Activated naive CD4-positive, alpha-beta T cell treated with anti-CD3 and anti-CD28 coated beads for 36 hours (primary cell): ENCODE data around the gene SPPL2A. TPM values are rescaled to one million over a fixed set of nuclear protein-coding genes. Genes with fewer than 3 reads are reported as not detected.
A peak's percentile ranks its signal among the peaks of the same experiment; 100 is the strongest.
"Not testable (repeated sequence)": the region's sequence is repeated elsewhere in the genome, so short reads cannot be mapped to it uniquely, and the experiment has no call there.

Experiments used
- CTCF ChIA-PET: fragments of 350-600 bp; sonication (Branson Sonifier 250); formaldehyde crosslinking; loops from one replicate; lab custom pipeline; 2021; ENCODE audit warnings: antibody characterized with exemption; lab: Charles Lee
- DNase-seq: peaks from one replicate; pipeline ENCODE4 v3.0.0-alpha.2; 2020
- H3K27ac Mint-ChIP-seq: one replicate; pipeline ENCODE4 v1.8.0; 2021; ENCODE audit warnings: mild to moderate bottlenecking, mixed read lengths
- H3K27me3 Mint-ChIP-seq: one replicate; pipeline ENCODE4 v1.8.0; 2021; ENCODE audit warnings: low read depth, mixed read lengths
- H3K36me3 Mint-ChIP-seq: one replicate; pipeline ENCODE4 v1.8.0; 2021; ENCODE audit warnings: low read depth, mixed read lengths
- H3K4me1 Mint-ChIP-seq: one replicate; pipeline ENCODE4 v1.8.0; 2021; ENCODE audit warnings: low read depth, mixed read lengths
- H3K4me3 Mint-ChIP-seq: one replicate; pipeline ENCODE4 v1.8.0; 2021; ENCODE audit warnings: mild to moderate bottlenecking, moderate library complexity, mixed read lengths
- H3K9me3 Mint-ChIP-seq: one replicate; pipeline ENCODE4 v1.8.0; 2021; ENCODE audit warnings: mixed read lengths
- intact Hi-C: fragments of 100-400 bp; cut with micrococcal nuclease; formaldehyde crosslinking; loops from one replicate; pipeline ENCODE4 v1.15.1; 2023
- total RNA-seq, 2 experiments: library from RNA; stranded (reverse); gene quantifications; one replicate each; pipeline ENCODE4 v1.2.3, GENCODE V29; 2021

Gene SPPL2A, protein sequence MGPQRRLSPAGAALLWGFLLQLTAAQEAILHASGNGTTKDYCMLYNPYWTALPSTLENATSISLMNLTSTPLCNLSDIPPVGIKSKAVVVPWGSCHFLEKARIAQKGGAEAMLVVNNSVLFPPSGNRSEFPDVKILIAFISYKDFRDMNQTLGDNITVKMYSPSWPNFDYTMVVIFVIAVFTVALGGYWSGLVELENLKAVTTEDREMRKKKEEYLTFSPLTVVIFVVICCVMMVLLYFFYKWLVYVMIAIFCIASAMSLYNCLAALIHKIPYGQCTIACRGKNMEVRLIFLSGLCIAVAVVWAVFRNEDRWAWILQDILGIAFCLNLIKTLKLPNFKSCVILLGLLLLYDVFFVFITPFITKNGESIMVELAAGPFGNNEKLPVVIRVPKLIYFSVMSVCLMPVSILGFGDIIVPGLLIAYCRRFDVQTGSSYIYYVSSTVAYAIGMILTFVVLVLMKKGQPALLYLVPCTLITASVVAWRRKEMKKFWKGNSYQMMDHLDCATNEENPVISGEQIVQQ
- 10 to 100 TPM; 37.7 to 41.6 TPM for total RNA-seq

DNA sequence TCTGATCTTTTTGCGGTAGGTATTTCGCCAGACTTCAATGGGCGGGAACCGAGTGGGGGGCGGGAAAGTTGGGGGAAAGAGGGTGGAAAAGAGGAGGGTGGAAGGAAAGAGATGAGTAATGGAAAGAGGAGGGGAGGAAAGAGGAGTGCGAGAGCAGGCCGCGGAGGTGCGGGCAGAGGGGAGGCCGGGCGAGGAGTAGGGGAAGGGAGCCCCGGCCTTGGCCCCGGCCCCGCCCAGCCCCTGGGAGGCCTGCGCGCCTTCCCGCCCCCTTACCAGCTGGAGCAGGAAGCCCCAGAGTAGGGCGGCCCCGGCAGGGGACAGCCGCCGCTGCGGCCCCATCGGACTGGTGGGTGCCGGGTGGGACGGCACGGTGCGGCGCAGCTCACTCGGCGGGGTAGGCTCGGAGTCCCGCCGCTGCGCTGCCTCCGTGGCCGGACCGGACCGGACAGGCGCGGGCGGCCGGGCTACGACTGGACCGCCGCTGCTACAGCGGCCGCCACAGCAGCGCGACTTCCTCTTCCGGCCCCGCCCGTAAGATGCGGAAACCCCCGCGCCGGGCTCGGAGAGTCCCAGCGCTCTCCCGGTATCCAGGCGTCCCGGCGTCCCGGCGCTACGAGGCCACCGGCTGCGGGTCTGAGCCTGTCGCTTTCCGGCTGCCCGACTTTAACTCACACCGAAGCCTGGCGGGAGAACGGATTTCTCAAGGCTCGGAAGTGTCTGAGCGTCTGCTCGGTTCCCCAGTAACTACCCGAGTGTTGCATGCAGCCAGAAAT lies at the start of gene SPPL2A:
TSS of gene SPPL2A (minus strand) at position 512 of the 773 bp plus-strand sequence. CDS start at position 339, 173 bp downstream.
- peak within 1 kb of the TSS; percentile 99 for H3K27ac Mint-ChIP-seq
- no peaks in the 10 kb centered on the region for H3K27me3 Mint-ChIP-seq
- peaks cover 12% of the 10 kb centered on the region for H3K36me3 Mint-ChIP-seq
- CTCF ChIA-PET: interaction anchor here (0.8 to 1.5 kb wide), 4 partner anchors 23 to 115 kb away, joined by 3 to 7 read pairs (median 4); no protein-coding TSS in a partner anchor
- no peaks in the 10 kb centered on the region for H3K9me3 Mint-ChIP-seq
- peak; percentile 93 for DNase-seq
- H3K4me1 Mint-ChIP-seq: peaks cover 55% of the 10 kb centered on the region
- intact Hi-C loops: loop anchor here (1.0 to 10.0 kb wide), 13 partner anchors 9 to 1611 kb away; partner anchors contain the start of genes COPS2, DTWD1, FAM227B and LYSMD2
- peak within 1 kb of the TSS; percentile 90 for H3K4me3 Mint-ChIP-seq

DNA sequence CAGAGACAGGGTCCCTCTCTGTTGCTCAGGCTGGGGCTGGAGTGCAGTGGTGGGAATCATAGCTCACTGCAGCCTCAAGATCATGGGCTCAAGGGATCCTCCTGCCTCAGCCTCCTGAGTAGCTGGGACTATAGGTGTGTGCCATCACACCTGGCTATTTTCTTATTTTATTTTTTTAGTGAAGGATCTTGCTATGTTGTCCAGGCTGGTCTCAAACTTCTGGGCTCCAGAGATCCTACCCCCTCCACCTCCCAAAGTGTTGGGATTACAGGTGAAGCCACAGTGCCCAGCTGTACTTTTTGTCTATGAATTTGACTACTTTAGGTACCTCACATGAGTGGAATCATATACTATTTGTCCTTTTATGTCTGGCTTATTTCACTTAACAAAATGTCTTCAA lies 49.1 kb upstream of the SPPL2A start:
- no peaks in the 10 kb centered on the region for H3K27me3 Mint-ChIP-seq
- intact Hi-C loops: no loop called here
- no peaks in the 10 kb centered on the region for H3K9me3 Mint-ChIP-seq
- DNase-seq: no peak
- CTCF ChIA-PET: no interaction called here
- no peak overlapping the region for H3K27ac Mint-ChIP-seq
- no peaks in the 10 kb centered on the region for H3K36me3 Mint-ChIP-seq
- no peak overlapping the region for H3K4me3 Mint-ChIP-seq
- H3K4me1 Mint-ChIP-seq: no peaks in the 10 kb centered on the region

DNA sequence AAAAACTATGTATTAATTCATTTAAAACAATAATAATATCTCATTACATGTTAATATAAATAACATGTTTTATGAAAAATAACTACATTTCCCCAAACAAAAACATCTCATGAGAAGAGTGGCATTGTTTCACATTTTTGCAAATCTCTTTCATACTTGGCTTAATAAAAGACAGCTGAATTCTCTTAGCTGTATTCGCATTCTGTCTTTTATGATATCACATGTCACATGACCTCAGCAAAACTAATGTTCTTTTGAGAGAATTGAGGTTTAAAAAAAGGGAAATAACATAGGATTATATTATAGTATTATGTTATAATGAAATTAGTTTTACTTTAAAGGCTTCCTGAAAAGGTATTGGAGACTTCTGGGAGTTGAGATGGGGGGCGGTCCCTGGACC lies 48.4 kb upstream of the SPPL2A start:
- Mint-ChIP-seq H3K4me1 (no peaks in the 10 kb centered on the region), H3K27ac (no peak overlapping the region), H3K9me3 (no peaks in the 10 kb centered on the region), H3K4me3 (no peak overlapping the region), H3K36me3 (no peaks in the 10 kb centered on the region), H3K27me3 (peaks cover under 1% of the 10 kb centered on the region)
- CTCF ChIA-PET: no interaction called here
- no peak for DNase-seq
- intact Hi-C loops: no loop called here

DNA sequence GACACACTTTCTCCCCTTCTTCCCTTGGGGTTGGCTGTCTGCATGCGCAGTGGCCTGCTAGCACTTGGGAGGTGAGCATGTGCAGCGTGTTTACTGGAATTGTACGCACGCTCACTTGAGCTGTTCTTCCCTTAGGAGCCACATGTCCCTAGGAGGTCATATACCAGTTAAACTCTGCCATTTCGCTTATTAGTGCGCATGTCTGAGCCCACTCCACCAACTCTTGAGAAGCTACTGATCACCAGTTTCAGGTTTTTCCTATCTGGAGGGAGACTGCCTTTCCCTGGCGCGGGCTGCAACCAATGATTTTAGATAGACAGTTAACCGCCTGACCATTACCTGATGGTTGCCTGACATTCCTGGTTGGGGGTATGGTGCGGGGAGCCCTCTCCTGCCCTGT lies 47.6 kb upstream of the SPPL2A start:
- no peak for DNase-seq
- intact Hi-C loops: no loop called here
- no peak overlapping the region for H3K4me3 Mint-ChIP-seq
- H3K9me3 Mint-ChIP-seq: no peaks in the 10 kb centered on the region
- no peaks in the 10 kb centered on the region for H3K4me1 Mint-ChIP-seq
- no peak overlapping the region for H3K27ac Mint-ChIP-seq
- no peaks in the 10 kb centered on the region for H3K36me3 Mint-ChIP-seq
- H3K27me3 Mint-ChIP-seq: peaks cover 2% of the 10 kb centered on the region
- CTCF ChIA-PET: no interaction called here

DNA sequence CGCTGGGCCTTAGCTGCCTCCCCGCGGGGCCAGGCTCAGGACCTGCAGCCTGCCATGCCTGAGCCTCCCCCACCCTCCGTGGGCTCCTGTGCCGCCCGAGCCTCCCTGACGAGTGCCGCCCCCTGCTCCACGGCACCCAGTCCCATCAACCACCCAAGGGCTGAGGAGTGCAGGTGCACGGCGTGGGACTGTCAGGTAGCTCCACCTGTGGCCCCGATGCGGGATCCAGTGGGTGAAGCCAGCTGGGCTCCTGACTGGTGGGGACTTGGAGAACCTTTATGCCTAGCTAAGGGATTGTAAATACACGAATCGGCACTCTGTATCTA lies 46.6 kb upstream of the SPPL2A start:
- H3K4me3 Mint-ChIP-seq, intact Hi-C loops, H3K27ac Mint-ChIP-seq, DNase-seq, H3K4me1 Mint-ChIP-seq, H3K9me3 Mint-ChIP-seq, CTCF ChIA-PET, H3K36me3 Mint-ChIP-seq, H3K27me3 Mint-ChIP-seq: not testable (repeated sequence)

DNA sequence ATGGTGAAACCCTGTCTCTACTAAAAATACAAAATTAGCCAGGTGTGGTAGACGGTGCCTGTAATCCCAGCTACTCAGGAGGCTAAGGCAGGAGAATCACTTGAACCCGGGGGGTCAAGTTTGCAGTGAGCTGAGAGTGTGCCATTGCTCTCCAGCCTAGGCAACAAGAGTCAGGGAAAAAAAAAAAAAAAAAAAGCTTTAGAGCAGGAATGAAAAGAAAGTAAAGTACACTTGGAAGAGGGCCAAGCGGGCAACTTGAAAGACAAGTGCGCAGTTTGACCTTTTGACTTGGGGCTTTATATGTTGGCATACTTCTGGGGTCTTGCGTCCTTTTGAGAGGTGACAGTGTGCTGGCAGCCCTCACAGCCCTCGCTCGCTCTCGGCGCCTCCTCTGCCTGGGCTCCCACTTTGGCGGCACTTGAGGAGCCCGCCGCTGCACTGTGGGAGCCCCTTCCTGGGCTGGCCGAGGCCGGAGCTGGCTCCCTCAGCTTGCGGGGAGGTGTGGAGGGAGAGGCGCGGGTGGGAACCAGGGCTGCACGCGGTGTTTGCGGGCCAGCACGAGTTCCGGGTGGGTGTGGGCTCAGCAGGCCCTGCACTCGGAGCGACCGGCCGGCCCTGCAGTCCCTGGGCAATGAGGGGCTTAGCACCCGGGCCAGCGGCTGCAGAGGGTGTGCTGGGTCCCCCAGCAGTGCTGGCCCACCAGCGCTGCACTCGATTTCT lies 46.1 kb upstream of the SPPL2A start:
- CTCF ChIA-PET, H3K9me3 Mint-ChIP-seq, intact Hi-C loops, H3K36me3 Mint-ChIP-seq, DNase-seq, H3K4me3 Mint-ChIP-seq, H3K27me3 Mint-ChIP-seq, H3K4me1 Mint-ChIP-seq, H3K27ac Mint-ChIP-seq: not testable (repeated sequence)

DNA sequence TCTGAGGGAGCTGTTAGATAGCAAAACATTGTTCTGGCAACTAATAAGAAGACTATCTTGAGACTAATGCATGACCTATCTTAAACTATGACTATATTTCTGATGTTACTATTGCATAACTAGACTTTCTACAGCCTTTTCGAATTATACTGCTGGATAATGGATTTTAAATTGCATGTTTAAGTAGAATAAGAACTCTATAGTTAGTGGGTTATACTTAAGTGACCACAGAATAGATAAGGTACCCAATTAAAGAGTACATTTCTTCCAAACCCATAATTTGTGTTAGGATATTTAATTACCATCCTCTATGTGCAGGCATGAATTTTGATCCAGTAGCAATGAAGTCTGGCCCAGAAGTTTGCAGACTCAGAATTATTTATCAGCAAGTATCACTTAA lies 44.6 kb upstream of the SPPL2A start:
- Mint-ChIP-seq H3K27me3 (peaks cover 2% of the 10 kb centered on the region), H3K4me3 (no peak overlapping the region), H3K36me3 (no peaks in the 10 kb centered on the region), H3K4me1 (no peaks in the 10 kb centered on the region), H3K9me3 (no peaks in the 10 kb centered on the region), H3K27ac (no peak overlapping the region)
- no peak for DNase-seq
- CTCF ChIA-PET: no interaction called here
- intact Hi-C loops: no loop called here

DNA sequence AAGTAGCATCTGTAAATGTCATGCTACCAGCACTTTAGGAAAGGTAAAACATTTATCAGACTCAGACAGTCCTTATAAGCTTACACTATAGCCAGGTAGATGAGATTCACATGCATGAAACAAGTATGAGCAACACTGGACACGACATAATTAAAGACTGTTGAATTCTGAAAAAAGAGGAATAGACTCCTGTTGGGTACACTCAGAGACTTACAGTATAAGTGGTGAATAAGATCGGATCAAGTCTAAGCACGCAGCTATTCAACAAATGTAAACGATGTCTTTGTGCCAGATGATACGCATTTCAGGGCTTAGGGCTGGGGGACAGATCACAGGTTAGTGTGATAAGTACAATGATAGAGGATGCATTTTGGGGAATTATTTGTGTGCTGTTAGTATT lies 43.2 kb upstream of the SPPL2A start:
- Mint-ChIP-seq H3K4me1 (no peaks in the 10 kb centered on the region), H3K36me3 (no peaks in the 10 kb centered on the region), H3K9me3 (no peaks in the 10 kb centered on the region), H3K27me3 (peaks cover 2% of the 10 kb centered on the region), H3K27ac (no peak overlapping the region), H3K4me3 (no peak overlapping the region)
- no peak for DNase-seq
- CTCF ChIA-PET: no interaction called here
- intact Hi-C loops: no loop called here

DNA sequence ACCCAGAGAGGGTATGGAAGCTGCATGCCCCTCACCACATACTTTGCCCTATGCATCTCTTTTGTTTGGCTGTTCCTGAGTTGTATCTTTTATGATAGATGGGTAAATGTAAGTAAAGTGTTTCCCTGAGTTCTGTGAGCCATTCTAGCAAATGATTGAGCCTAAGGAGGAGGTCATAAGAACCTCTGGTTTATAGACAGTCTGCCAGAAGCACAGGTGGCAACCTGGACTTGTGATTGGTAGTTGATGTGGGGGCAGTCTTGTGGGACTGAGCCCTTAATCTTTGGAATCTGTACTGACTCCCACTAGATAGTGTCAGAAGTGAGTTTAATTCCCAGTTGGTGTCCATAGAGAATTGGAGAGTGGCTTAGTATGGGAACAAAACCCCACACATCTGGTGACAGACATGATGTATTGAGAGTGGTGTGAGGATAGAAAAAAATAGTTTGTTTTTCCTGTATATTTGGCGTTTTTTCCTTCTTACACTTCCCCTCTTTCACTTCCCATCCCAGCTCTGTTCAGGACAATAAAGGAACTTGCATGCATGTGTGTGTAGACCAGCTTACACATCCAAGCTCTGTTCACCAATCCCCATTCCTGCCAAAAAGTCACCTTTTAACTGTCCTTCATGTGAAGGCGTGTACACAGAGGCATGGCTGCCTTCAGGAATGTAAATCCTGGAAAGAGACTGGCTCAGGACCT lies 38.1 kb upstream of the SPPL2A start:
- H3K4me1 Mint-ChIP-seq: no peaks in the 10 kb centered on the region
- CTCF ChIA-PET: no interaction called here
- H3K36me3 Mint-ChIP-seq: no peaks in the 10 kb centered on the region
- no peaks in the 10 kb centered on the region for H3K27me3 Mint-ChIP-seq
- intact Hi-C loops: no loop called here
- no peak overlapping the region for H3K4me3 Mint-ChIP-seq
- no peaks in the 10 kb centered on the region for H3K9me3 Mint-ChIP-seq
- peak overlapping the region; percentile 34 for H3K27ac Mint-ChIP-seq
- DNase-seq: no peak

DNA sequence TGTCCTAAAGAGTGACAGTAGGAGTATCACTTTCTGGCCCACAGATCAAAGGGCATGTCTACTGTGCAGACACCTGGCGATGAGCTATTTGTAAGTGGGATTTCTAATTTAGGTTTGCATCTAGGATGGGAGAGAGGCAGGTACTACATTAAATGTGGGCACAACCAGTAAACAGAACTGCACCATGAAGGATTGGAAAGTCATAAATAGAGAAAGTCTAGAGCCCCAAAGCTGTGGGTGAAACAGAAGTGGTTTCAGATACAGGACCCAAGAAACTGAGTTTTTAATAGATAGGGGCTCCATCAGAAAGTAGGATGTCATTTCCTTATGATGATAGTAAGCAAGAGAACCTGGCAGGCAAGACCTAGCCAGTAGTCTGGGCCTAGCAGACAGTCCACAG lies 35.2 kb upstream of the SPPL2A start:
- intact Hi-C loops: no loop called here
- no peaks in the 10 kb centered on the region for H3K36me3 Mint-ChIP-seq
- no peaks in the 10 kb centered on the region for H3K27me3 Mint-ChIP-seq
- H3K4me3 Mint-ChIP-seq: no peak overlapping the region
- H3K9me3 Mint-ChIP-seq: no peaks in the 10 kb centered on the region
- no peak for DNase-seq
- H3K27ac Mint-ChIP-seq: no peak overlapping the region
- CTCF ChIA-PET: no interaction called here
- H3K4me1 Mint-ChIP-seq: no peaks in the 10 kb centered on the region

DNA sequence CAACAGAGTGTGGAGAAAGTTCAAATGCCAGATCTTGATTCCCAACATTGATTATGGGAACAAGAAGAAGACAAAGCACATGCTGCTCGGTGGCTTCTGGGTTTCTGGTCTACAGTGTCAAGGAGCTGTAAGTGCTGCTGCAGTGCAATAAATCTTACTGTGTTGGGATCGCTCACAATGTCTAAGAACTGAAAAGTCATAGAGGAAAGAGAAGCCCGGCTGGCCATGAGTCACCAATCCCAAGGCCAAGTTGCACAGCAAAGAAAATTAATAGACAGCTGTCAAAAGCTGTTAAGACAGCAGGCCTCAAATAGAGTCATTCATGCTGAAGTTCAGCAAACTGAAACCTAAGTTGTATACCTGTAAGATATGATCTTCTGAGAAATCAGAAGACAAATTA lies 33.2 kb upstream of the SPPL2A start:
- H3K4me1 Mint-ChIP-seq: no peaks in the 10 kb centered on the region
- CTCF ChIA-PET: no interaction called here
- H3K27ac Mint-ChIP-seq: no peak overlapping the region
- no peaks in the 10 kb centered on the region for H3K27me3 Mint-ChIP-seq
- no peaks in the 10 kb centered on the region for H3K36me3 Mint-ChIP-seq
- intact Hi-C loops: no loop called here
- peak; percentile 10 for DNase-seq
- H3K4me3 Mint-ChIP-seq: no peak overlapping the region
- H3K9me3 Mint-ChIP-seq: no peaks in the 10 kb centered on the region

DNA sequence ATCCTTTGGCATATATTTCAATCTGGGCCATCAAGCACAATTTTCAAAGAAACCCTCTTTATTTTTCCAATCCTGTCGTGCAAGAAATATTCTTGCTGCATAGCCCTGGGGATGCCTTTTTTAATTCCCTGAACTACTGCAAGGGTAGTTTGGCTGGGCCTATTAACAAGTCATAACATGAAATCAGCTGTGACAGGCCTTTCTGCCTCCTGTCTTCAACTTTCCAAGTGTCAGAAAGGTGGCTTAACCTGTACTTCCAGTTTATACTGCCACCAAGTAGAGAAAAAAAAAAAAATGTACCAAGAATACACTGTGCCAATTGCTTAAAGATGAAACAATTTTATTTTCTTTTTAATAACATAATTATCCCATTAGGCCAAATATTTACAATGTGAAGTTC lies 32.4 kb upstream of the SPPL2A start:
- intact Hi-C loops: no loop called here
- H3K4me3 Mint-ChIP-seq: no peak overlapping the region
- DNase-seq: no peak
- CTCF ChIA-PET: no interaction called here
- no peak overlapping the region for H3K27ac Mint-ChIP-seq
- no peaks in the 10 kb centered on the region for H3K27me3 Mint-ChIP-seq
- H3K36me3 Mint-ChIP-seq: no peaks in the 10 kb centered on the region
- no peaks in the 10 kb centered on the region for H3K9me3 Mint-ChIP-seq
- H3K4me1 Mint-ChIP-seq: no peaks in the 10 kb centered on the region
